Stimulated activated CD8-positive, alpha-beta memory T cell treated with anti-CD3 and anti-CD28 coated beads, Interleukin-15, amount 100 ng/mL, for 48 hours (primary cell): Measurements from ENCODE around the gene SIM2.

Experiments used
- DNase-seq, 2 donors: peaks; one replicate each; pipeline ENCODE4 v3.0.0-alpha.2; 2020; ENCODE audit warnings: low read depth in 2 of 2

Gene SIM2

GRCh38 chr21:36738489-36739126 lies 39.7 kb downstream of the SIM2 start:
- no peak for DNase-seq

GRCh38 chr21:36741506-36741905 lies 42.6 kb downstream of the SIM2 start:
- no peak for DNase-seq

GRCh38 chr21:36743008-36743407 lies 44.1 kb downstream of the SIM2 start:
- DNase-seq = no peak

GRCh38 chr21:36743446-36743845 lies 44.5 kb downstream of the SIM2 start:
- DNase-seq = no peak

GRCh38 chr21:36744190-36744559 lies 45.3 kb downstream of the SIM2 start:
- DNase-seq = no peak

- DNase-seq = no peak
Observed at GRCh38 chr21:36744560-36745231, 45.8 kb downstream of the SIM2 start.

GRCh38 chr21:36745459-36745858 lies 46.5 kb downstream of the SIM2 start:
- no peak for DNase-seq

- DNase-seq = no peak
Observed at GRCh38 chr21:36747041-36747814, 48.3 kb downstream of the SIM2 start.

GRCh38 chr21:36747815-36748383 lies 49.0 kb downstream of the SIM2 start:
- peak; percentile 24 to 46 for DNase-seq

GRCh38 chr21:36749935-36750575 lies 51.1 kb downstream of the SIM2 start:
- no peak for DNase-seq

- DNase-seq = no peak
Observed at GRCh38 chr21:36750576-36750959, 51.7 kb downstream of the SIM2 start.

GRCh38 chr21:36751383-36751782 lies 52.5 kb downstream of the SIM2 start:
- no peak for DNase-seq

- no peak for DNase-seq
Observed at GRCh38 chr21:36753556-36753955, 54.6 kb downstream of the SIM2 start.

GRCh38 chr21:36754241-36754898 lies 55.5 kb downstream of the SIM2 start:
- no peak for DNase-seq

- no peak for DNase-seq
Observed at GRCh38 chr21:36756527-36756926, 57.6 kb downstream of the SIM2 start.

GRCh38 chr21:36757196-36757595 lies 58.3 kb downstream of the SIM2 start:
- no peak for DNase-seq

GRCh38 chr21:36759348-36760083 lies 60.6 kb downstream of the SIM2 start:
- DNase-seq = no peak

GRCh38 chr21:36761685-36762084 lies 62.8 kb downstream of the SIM2 start:
- DNase-seq = no peak

GRCh38 chr21:36762642-36763041 lies 63.7 kb downstream of the SIM2 start:
- no peak for DNase-seq

GRCh38 chr21:36763305-36763704 lies 64.4 kb downstream of the SIM2 start:
- no peak for DNase-seq

GRCh38 chr21:36765229-36765628 lies 66.3 kb downstream of the SIM2 start:
- DNase-seq = no peak
